K562 (cell line): ENCODE measurements around the gene SPATA25. TPM values are rescaled to one million over a fixed set of nuclear protein-coding genes. Genes with fewer than 3 reads are reported as not detected.

Experiments used
- BRF1 ChIP-seq: IDR thresholded peaks from 3 replicates; pipeline ENCODE4 v1.6.1; 2011; ENCODE audit warnings: borderline replicate concordance, mild to moderate bottlenecking; ENCODE audit not compliant: insufficient read length; ENCODE audit errors: extremely low read depth
- CBX5 ChIP-seq: IDR thresholded peaks from 2 replicates; pipeline ENCODE4 v1.6.1; 2014; ENCODE audit warnings: low read depth, borderline replicate concordance
- ETV6 ChIP-seq, 3 experiments: fragments of 150-350 bp in 1 of 3; sonication (generic) in 1 of 3; formaldehyde crosslinking in 1 of 3; IDR thresholded peaks; 2 replicates each; pipeline versions ENCODE4 v1.6.1 to v1.8.0; 2014 to 2022; ENCODE audit warnings: borderline replicate concordance in 2 of 3, low read depth in 2 of 3, antibody characterized with exemption in 1 of 3, low read length in 1 of 3, mild to moderate bottlenecking in 1 of 3, missing genetic modification reagents in 1 of 3
- FOS ChIP-seq: IDR thresholded peaks from 3 replicates; pipeline ENCODE4 v1.6.1; 2011; ENCODE audit not compliant: insufficient read length; ENCODE audit errors: extremely low read depth
- FOXK1 ChIP-seq: sonication (generic); formaldehyde crosslinking; IDR thresholded peaks from 2 replicates; pipeline ENCODE4 v1.8.0; 2022; ENCODE audit warnings: missing genetic modification reagents, mild to moderate bottlenecking, borderline replicate concordance
- MAFF ChIP-seq: IDR thresholded peaks from 2 replicates; pipeline ENCODE4 v1.6.1; 2012; ENCODE audit warnings: low read length, improper control_type of control experiment
- MAZ ChIP-seq, 2 experiments: fragments of 450-650 bp in 1 of 2; sonication (generic) in 1 of 2; formaldehyde crosslinking; IDR thresholded peaks in 1 of 2; conservative IDR thresholded peaks in 1 of 2; 2 replicates each; pipeline versions ENCODE4 v1.4.0 to v1.5.0; 2020; ENCODE audit warnings: mild to moderate bottlenecking in 1 of 2, missing genetic modification reagents in 1 of 2
- PML ChIP-seq: IDR thresholded peaks from 2 replicates; pipeline ENCODE4 v1.6.1; 2012; ENCODE audit warnings: low read length, inconsistent platforms
- RNF2 ChIP-seq: sonication (generic); IDR thresholded peaks from 2 replicates; pipeline ENCODE4 v1.6.1; 2016
- ZKSCAN1 ChIP-seq: fragments of 150-350 bp; IDR thresholded peaks from 2 replicates; pipeline ENCODE4 v1.6.1; 2016; ENCODE audit warnings: low read depth, low read length
- polyA plus RNA-seq, 8 experiments: library from polyadenylated mRNA; depleted of rRNA in 4 of 8; stranded (reverse) in 5 of 8; unstranded in 3 of 8; fragments of >200 nt; fragmentation: Nextera tagmentation in 2 of 8; fragmentation: Illumina TruSeq in 1 of 8; extraction: Ambion mirVana in 2 of 8; extraction: Trizol in 1 of 8; gene quantifications; 2 replicates each; pipeline versions ENCODE4 v1.2.1 to v1.2.3, GENCODE V29; 2011 to 2014; ENCODE audit warnings: inconsistent platforms in 1 of 8, missing spikeins in 1 of 8
- total RNA-seq, 7 experiments: library from RNA; depleted of rRNA in 6 of 7; stranded (reverse); fragments of >200 nt in 6 of 7; fragmentation: Illumina TruSeq in 2 of 7; extraction: Trizol in 2 of 7; gene quantifications; 2 replicates each; pipeline versions ENCODE4 v1.2.1 to v1.2.3, GENCODE V29; 2011 to 2021; ENCODE audit warnings: low replicate concordance in 1 of 7
- TF ChIP-seq, protein P1 (sequence below), 2 experiments: fragments of 450-650 bp in 1 of 2; sonication (generic) in 1 of 2; formaldehyde crosslinking in 1 of 2; IDR thresholded peaks in 1 of 2; conservative IDR thresholded peaks in 1 of 2; 2 replicates each; pipeline versions ENCODE4 v1.6.1 to v1.8.1; 2016 to 2023; ENCODE audit warnings: mild to moderate bottlenecking in 2 of 2, moderate library complexity in 2 of 2, inconsistent platforms in 1 of 2, missing genetic modification reagents in 1 of 2
- TF ChIP-seq, protein P2 (sequence below), 2 experiments: fragments of 450-650 bp; conservative IDR thresholded peaks; 2 replicates each; pipeline ENCODE4 v1.6.1; 2017; ENCODE audit warnings: mild to moderate bottlenecking in 2 of 2, moderate library complexity in 2 of 2
- TF ChIP-seq, protein P3 (sequence below): sonication (generic); formaldehyde crosslinking; IDR thresholded peaks from 2 replicates; pipeline ENCODE4 v1.8.0; 2022; ENCODE audit warnings: mild to moderate bottlenecking, low read depth, missing genetic modification reagents
- TF ChIP-seq, protein P4 (sequence below): sonication (generic); formaldehyde crosslinking; IDR thresholded peaks from 2 replicates; pipeline ENCODE4 v1.8.1; 2023; ENCODE audit warnings: mild to moderate bottlenecking, missing genetic modification reagents, moderate library complexity
- TF ChIP-seq, protein P5 (sequence below), 2 experiments: fragments of 450-650 bp in 1 of 2; IDR thresholded peaks; 2 replicates each; pipeline ENCODE4 v1.6.1; 2011 to 2017; ENCODE audit warnings: low read depth in 2 of 2, antibody characterized with exemption in 1 of 2, borderline replicate concordance in 1 of 2, low read length in 1 of 2, mild to moderate bottlenecking in 1 of 2, mixed read lengths in 1 of 2; ENCODE audit not compliant: control insufficient read depth in 1 of 2

Gene SPATA25
- total and polyA plus RNA-seq, 9 of the 15 experiments (the other 6 are each of a cell fraction or from before 2014, with no cell fraction given): 0.21 to 0.95 (median 0.53) TPM; not detected in 3

DNA sequence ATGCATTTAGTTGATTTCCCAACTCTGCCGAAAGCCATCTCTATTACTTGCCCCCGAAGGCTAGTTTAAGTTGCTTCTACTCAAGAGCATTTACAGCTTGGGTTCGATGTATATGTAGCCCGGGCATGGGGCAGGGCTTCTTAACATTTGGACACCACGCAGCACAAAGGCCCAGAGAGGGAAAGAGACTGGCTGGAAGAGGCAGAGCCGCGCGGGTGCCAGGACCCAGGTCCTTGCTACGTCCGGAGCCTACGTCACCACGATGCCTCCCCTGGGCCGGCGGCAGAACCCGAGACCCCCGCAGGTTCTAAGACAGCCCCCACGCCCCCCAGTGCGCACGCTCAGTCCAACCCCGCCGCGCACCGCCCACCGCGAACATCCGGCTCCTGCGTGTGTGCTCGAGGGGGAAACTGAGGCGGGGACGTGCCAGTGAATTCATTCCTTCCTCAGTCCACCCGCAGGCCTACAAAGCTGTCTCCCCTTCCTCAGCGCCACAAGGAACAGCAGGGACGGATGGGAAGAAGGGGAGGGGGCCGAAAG, 46.7 kb upstream of the SPATA25 start (continued):
- TF ChIP-seq, protein P1, sequence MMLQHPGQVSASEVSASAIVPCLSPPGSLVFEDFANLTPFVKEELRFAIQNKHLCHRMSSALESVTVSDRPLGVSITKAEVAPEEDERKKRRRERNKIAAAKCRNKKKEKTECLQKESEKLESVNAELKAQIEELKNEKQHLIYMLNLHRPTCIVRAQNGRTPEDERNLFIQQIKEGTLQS (IDR thresholded peaks at IDR 0.05): no peak
- TF ChIP-seq, protein P1 (CRISPR knock-in tag; conservative IDR thresholded peaks at IDR 0.05): peak; percentile 25; the same call in 1 of the 2 replicates
- TF ChIP-seq MAFF (no peak), BRF1 (no peak), MAZ (CRISPR knock-in tag; conservative IDR thresholded peaks at IDR 0.05 in 1 of 2, IDR thresholded peaks at IDR 0.05 in 1 of 2) (no peak), FOS (no peak), ZKSCAN1 (no peak), CBX5 (no peak), RNF2 (no peak), PML (no peak), ETV6 (IDR thresholded peaks at IDR 0.05; ENCODE audit: borderline replicate concordance in 1 of 2, low read depth in 2 of 2, low read length in 1 of 2) (no peak), ETV6 (CRISPR knock-in tag; IDR thresholded peaks at IDR 0.05; ENCODE audit: borderline replicate concordance) (0 out of 2 replicates have a peak, but pooled peaks have one; percentile 11), FOXK1 (CRISPR knock-in tag) (peak; percentile 68; the same call in 1 of the 2 replicates)
- TF ChIP-seq, protein P2, sequence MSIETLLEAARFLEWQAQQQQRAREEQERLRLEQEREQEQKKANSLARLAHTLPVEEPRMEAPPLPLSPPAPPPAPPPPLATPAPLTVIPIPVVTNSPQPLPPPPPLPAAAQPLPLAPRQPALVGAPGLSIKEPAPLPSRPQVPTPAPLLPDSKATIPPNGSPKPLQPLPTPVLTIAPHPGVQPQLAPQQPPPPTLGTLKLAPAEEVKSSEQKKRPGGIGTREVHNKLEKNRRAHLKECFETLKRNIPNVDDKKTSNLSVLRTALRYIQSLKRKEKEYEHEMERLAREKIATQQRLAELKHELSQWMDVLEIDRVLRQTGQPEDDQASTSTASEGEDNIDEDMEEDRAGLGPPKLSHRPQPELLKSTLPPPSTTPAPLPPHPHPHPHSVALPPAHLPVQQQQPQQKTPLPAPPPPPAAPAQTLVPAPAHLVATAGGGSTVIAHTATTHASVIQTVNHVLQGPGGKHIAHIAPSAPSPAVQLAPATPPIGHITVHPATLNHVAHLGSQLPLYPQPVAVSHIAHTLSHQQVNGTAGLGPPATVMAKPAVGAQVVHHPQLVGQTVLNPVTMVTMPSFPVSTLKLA (conservative IDR thresholded peaks at IDR 0.05): peak in 1 of 2 experiments; percentile 13; a peak in 1 of 4 replicates
- TF ChIP-seq, protein P3, sequence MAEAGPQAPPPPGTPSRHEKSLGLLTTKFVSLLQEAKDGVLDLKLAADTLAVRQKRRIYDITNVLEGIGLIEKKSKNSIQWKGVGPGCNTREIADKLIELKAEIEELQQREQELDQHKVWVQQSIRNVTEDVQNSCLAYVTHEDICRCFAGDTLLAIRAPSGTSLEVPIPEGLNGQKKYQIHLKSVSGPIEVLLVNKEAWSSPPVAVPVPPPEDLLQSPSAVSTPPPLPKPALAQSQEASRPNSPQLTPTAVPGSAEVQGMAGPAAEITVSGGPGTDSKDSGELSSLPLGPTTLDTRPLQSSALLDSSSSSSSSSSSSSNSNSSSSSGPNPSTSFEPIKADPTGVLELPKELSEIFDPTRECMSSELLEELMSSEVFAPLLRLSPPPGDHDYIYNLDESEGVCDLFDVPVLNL (CRISPR knock-in tag): no peak
- TF ChIP-seq, protein P4, sequence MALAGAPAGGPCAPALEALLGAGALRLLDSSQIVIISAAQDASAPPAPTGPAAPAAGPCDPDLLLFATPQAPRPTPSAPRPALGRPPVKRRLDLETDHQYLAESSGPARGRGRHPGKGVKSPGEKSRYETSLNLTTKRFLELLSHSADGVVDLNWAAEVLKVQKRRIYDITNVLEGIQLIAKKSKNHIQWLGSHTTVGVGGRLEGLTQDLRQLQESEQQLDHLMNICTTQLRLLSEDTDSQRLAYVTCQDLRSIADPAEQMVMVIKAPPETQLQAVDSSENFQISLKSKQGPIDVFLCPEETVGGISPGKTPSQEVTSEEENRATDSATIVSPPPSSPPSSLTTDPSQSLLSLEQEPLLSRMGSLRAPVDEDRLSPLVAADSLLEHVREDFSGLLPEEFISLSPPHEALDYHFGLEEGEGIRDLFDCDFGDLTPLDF (CRISPR knock-in tag): no peak
- TF ChIP-seq, protein P5, sequence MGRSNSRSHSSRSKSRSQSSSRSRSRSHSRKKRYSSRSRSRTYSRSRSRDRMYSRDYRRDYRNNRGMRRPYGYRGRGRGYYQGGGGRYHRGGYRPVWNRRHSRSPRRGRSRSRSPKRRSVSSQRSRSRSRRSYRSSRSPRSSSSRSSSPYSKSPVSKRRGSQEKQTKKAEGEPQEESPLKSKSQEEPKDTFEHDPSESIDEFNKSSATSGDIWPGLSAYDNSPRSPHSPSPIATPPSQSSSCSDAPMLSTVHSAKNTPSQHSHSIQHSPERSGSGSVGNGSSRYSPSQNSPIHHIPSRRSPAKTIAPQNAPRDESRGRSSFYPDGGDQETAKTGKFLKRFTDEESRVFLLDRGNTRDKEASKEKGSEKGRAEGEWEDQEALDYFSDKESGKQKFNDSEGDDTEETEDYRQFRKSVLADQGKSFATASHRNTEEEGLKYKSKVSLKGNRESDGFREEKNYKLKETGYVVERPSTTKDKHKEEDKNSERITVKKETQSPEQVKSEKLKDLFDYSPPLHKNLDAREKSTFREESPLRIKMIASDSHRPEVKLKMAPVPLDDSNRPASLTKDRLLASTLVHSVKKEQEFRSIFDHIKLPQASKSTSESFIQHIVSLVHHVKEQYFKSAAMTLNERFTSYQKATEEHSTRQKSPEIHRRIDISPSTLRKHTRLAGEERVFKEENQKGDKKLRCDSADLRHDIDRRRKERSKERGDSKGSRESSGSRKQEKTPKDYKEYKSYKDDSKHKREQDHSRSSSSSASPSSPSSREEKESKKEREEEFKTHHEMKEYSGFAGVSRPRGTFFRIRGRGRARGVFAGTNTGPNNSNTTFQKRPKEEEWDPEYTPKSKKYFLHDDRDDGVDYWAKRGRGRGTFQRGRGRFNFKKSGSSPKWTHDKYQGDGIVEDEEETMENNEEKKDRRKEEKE (IDR thresholded peaks at IDR 0.05; ENCODE audit: borderline replicate concordance in 1 of 2, control insufficient read depth in 1 of 2, low read depth in 2 of 2, low read length in 1 of 2): no peak
